HepG2 (cell line): ENCODE data around the gene AKR1C2. TPM values are rescaled to one million over a fixed set of nuclear protein-coding genes. Genes with fewer than 3 reads are reported as not detected.
A peak's percentile ranks its signal among the peaks of the same experiment; 100 is the strongest.

ENCODE experiments used
- MED1 ChIP-seq: sonication (generic); formaldehyde crosslinking; IDR thresholded peaks from 2 replicates; pipeline ENCODE4 v1.4.0; 2020; ENCODE audit warnings: missing genetic modification reagents
- POGK ChIP-seq: sonication (generic); formaldehyde crosslinking; conservative IDR thresholded peaks from 2 replicates; pipeline ENCODE4 v1.8.0; 2022; ENCODE audit warnings: mild to moderate bottlenecking, moderate library complexity, missing genetic modification reagents
- POGZ ChIP-seq: sonication (generic); formaldehyde crosslinking; IDR thresholded peaks from 2 replicates; pipeline ENCODE4 v1.4.0; 2020; ENCODE audit warnings: mild to moderate bottlenecking, missing genetic modification reagents
- SPEN ChIP-seq: sonication (generic); formaldehyde crosslinking; IDR thresholded peaks from 2 replicates; pipeline ENCODE4 v1.5.1; 2020; ENCODE audit warnings: low read depth, mild to moderate bottlenecking, missing genetic modification reagents
- ZKSCAN8 ChIP-seq: IDR thresholded peaks from 2 replicates; pipeline ENCODE4 v1.6.1; 2016; ENCODE audit warnings: borderline replicate concordance, missing genetic modification reagents, missing compliant biosample characterization
- polyA plus RNA-seq, 8 experiments: library from polyadenylated mRNA; depleted of rRNA in 3 of 8; stranded (reverse) in 7 of 8; unstranded in 1 of 8; fragments of >200 nt; fragmentation: Illumina TruSeq in 4 of 8; extraction: Trizol in 4 of 8; gene quantifications; 2 replicates each; pipeline versions ENCODE4 v1.2.1 to v1.2.3, GENCODE V29; 2011 to 2016; ENCODE audit warnings: low read depth in 4 of 8, missing spikeins in 1 of 8, mixed read lengths in 1 of 8; ENCODE audit not compliant: insufficient read depth in 1 of 8
- total RNA-seq, 5 experiments: library from RNA; depleted of rRNA; stranded (reverse); fragments of >200 nt; fragmentation: Illumina TruSeq; extraction: Trizol; gene quantifications; 2 replicates each; pipeline ENCODE4 v1.2.3, GENCODE V29; 2016; ENCODE audit warnings: low read depth in 1 of 5
- TF ChIP-seq, protein P1 (sequence below): sonication (generic); formaldehyde crosslinking; IDR thresholded peaks from 2 replicates; pipeline ENCODE4 v1.5.0; 2020; ENCODE audit warnings: missing genetic modification reagents
- TF ChIP-seq, protein P2 (sequence below): IDR thresholded peaks from 2 replicates; pipeline ENCODE4 v1.6.1; 2016; ENCODE audit warnings: missing compliant biosample characterization, missing genetic modification reagents, borderline replicate concordance
- TF ChIP-seq, protein P3 (sequence below): sonication (generic); formaldehyde crosslinking; IDR thresholded peaks from 2 replicates; pipeline ENCODE4 v1.4.0; 2020; ENCODE audit warnings: missing genetic modification reagents, borderline replicate concordance
- TF ChIP-seq, protein P4 (sequence below): sonication (generic); formaldehyde crosslinking; IDR thresholded peaks from 2 replicates; pipeline ENCODE4 v1.5.0; 2020; ENCODE audit warnings: mild to moderate bottlenecking, missing genetic modification reagents
- TF ChIP-seq, protein P5 (sequence below): sonication (generic); formaldehyde crosslinking; IDR thresholded peaks from 2 replicates; pipeline ENCODE4 v1.4.0; 2020; ENCODE audit warnings: missing genetic modification reagents, borderline replicate concordance

Gene AKR1C2
- total and polyA plus RNA-seq, 2 of the 13 experiments (the other 11 are each of a cell fraction or from before 2014, with no cell fraction given) = 140 to 900 TPM

- TF ChIP-seq ZKSCAN8 (CRISPR knock-in tag) = peak; percentile 74; the same call in 1 of the 2 replicates
- TF ChIP-seq, protein P1, sequence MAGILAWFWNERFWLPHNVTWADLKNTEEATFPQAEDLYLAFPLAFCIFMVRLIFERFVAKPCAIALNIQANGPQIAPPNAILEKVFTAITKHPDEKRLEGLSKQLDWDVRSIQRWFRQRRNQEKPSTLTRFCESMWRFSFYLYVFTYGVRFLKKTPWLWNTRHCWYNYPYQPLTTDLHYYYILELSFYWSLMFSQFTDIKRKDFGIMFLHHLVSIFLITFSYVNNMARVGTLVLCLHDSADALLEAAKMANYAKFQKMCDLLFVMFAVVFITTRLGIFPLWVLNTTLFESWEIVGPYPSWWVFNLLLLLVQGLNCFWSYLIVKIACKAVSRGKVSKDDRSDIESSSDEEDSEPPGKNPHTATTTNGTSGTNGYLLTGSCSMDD (CRISPR knock-in tag) = no peak
- peak; percentile 69 for TF ChIP-seq POGZ
- TF ChIP-seq, protein P2, sequence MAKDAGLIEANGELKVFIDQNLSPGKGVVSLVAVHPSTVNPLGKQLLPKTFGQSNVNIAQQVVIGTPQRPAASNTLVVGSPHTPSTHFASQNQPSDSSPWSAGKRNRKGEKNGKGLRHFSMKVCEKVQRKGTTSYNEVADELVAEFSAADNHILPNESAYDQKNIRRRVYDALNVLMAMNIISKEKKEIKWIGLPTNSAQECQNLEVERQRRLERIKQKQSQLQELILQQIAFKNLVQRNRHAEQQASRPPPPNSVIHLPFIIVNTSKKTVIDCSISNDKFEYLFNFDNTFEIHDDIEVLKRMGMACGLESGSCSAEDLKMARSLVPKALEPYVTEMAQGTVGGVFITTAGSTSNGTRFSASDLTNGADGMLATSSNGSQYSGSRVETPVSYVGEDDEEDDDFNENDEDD (CRISPR knock-in tag) = peak; percentile 37; the same call in 1 of the 2 replicates
- TF ChIP-seq, protein P3, sequence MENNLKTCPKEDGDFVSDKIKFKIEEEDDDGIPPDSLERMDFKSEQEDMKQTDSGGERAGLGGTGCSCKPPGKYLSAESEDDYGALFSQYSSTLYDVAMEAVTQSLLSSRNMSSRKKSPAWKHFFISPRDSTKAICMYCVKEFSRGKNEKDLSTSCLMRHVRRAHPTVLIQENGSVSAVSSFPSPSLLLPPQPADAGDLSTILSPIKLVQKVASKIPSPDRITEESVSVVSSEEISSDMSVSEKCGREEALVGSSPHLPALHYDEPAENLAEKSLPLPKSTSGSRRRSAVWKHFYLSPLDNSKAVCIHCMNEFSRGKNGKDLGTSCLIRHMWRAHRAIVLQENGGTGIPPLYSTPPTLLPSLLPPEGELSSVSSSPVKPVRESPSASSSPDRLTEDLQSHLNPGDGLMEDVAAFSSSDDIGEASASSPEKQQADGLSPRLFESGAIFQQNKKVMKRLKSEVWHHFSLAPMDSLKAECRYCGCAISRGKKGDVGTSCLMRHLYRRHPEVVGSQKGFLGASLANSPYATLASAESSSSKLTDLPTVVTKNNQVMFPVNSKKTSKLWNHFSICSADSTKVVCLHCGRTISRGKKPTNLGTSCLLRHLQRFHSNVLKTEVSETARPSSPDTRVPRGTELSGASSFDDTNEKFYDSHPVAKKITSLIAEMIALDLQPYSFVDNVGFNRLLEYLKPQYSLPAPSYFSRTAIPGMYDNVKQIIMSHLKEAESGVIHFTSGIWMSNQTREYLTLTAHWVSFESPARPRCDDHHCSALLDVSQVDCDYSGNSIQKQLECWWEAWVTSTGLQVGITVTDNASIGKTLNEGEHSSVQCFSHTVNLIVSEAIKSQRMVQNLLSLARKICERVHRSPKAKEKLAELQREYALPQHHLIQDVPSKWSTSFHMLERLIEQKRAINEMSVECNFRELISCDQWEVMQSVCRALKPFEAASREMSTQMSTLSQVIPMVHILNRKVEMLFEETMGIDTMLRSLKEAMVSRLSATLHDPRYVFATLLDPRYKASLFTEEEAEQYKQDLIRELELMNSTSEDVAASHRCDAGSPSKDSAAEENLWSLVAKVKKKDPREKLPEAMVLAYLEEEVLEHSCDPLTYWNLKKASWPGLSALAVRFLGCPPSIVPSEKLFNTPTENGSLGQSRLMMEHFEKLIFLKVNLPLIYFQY (CRISPR knock-in tag) = peak; percentile 66; the same call in 1 of the 2 replicates
- peak; percentile 19; the same call in 1 of the 2 replicates for TF ChIP-seq POGK (CRISPR knock-in tag)
- TF ChIP-seq SPEN (CRISPR knock-in tag) = no peak
- TF ChIP-seq, protein P4, sequence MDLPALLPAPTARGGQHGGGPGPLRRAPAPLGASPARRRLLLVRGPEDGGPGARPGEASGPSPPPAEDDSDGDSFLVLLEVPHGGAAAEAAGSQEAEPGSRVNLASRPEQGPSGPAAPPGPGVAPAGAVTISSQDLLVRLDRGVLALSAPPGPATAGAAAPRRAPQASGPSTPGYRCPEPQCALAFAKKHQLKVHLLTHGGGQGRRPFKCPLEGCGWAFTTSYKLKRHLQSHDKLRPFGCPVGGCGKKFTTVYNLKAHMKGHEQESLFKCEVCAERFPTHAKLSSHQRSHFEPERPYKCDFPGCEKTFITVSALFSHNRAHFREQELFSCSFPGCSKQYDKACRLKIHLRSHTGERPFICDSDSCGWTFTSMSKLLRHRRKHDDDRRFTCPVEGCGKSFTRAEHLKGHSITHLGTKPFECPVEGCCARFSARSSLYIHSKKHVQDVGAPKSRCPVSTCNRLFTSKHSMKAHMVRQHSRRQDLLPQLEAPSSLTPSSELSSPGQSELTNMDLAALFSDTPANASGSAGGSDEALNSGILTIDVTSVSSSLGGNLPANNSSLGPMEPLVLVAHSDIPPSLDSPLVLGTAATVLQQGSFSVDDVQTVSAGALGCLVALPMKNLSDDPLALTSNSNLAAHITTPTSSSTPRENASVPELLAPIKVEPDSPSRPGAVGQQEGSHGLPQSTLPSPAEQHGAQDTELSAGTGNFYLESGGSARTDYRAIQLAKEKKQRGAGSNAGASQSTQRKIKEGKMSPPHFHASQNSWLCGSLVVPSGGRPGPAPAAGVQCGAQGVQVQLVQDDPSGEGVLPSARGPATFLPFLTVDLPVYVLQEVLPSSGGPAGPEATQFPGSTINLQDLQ (CRISPR knock-in tag) = no peak
- peak; percentile 99 for TF ChIP-seq MED1
- TF ChIP-seq, protein P5, sequence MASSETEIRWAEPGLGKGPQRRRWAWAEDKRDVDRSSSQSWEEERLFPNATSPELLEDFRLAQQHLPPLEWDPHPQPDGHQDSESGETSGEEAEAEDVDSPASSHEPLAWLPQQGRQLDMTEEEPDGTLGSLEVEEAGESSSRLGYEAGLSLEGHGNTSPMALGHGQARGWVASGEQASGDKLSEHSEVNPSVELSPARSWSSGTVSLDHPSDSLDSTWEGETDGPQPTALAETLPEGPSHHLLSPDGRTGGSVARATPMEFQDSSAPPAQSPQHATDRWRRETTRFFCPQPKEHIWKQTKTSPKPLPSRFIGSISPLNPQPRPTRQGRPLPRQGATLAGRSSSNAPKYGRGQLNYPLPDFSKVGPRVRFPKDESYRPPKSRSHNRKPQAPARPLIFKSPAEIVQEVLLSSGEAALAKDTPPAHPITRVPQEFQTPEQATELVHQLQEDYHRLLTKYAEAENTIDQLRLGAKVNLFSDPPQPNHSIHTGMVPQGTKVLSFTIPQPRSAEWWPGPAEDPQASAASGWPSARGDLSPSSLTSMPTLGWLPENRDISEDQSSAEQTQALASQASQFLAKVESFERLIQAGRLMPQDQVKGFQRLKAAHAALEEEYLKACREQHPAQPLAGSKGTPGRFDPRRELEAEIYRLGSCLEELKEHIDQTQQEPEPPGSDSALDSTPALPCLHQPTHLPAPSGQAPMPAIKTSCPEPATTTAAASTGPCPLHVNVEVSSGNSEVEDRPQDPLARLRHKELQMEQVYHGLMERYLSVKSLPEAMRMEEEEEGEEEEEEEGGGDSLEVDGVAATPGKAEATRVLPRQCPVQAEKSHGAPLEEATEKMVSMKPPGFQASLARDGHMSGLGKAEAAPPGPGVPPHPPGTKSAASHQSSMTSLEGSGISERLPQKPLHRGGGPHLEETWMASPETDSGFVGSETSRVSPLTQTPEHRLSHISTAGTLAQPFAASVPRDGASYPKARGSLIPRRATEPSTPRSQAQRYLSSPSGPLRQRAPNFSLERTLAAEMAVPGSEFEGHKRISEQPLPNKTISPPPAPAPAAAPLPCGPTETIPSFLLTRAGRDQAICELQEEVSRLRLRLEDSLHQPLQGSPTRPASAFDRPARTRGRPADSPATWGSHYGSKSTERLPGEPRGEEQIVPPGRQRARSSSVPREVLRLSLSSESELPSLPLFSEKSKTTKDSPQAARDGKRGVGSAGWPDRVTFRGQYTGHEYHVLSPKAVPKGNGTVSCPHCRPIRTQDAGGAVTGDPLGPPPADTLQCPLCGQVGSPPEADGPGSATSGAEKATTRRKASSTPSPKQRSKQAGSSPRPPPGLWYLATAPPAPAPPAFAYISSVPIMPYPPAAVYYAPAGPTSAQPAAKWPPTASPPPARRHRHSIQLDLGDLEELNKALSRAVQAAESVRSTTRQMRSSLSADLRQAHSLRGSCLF = no peak
These were observed 55.7 kb downstream of the AKR1C2 start (continued) for GRCh38 chr10:4947635-4948596.
